Common myeloid progenitor, CD34-positive (primary cell): ENCODE measurements around the gene RTP3.

Experiments used
- CTCF ChIA-PET: fragments of 350-600 bp; sonication (Branson Sonifier 250); formaldehyde crosslinking; loops from one replicate; lab custom pipeline; 2021; ENCODE audit warnings: antibody characterized with exemption; lab: Charles Lee
- POLR2A ChIA-PET: fragments of 350-600 bp; sonication (Branson Sonifier 250); formaldehyde crosslinking; loops from one replicate; lab custom pipeline; 2021; ENCODE audit warnings: antibody characterized with exemption; lab: Charles Lee
- DNase-seq, 3 donors: peaks; one replicate each; pipeline versions ENCODE4 v3.0.0 to v3.0.0-alpha.2; 2013
- H3K27ac ChIP-seq, 2 experiments: 1 replicate in 1 of 2; 2 replicates in 1 of 2; pipeline ENCODE4 v1.7.0; 2013; ENCODE audit warnings: inconsistent platforms in 2 of 2, low read length in 2 of 2, mild to moderate bottlenecking in 2 of 2, low read depth in 1 of 2, moderate library complexity in 1 of 2; ENCODE audit not compliant: severe bottlenecking in 2 of 2, insufficient read depth in 1 of 2, poor library complexity in 1 of 2
- H3K27me3 ChIP-seq, 5 experiments: replicated peaks in 2 of 5; 1 replicate in 3 of 5; 2 replicates in 2 of 5; pipeline versions ENCODE4 v1.6.1 to v1.7.0; 2013; ENCODE audit warnings: low read length in 4 of 5, mild to moderate bottlenecking in 2 of 5, moderate library complexity in 2 of 5, inconsistent platforms in 1 of 5; ENCODE audit not compliant: insufficient read depth in 5 of 5, control insufficient read depth in 4 of 5
- H3K36me3 ChIP-seq, 4 experiments: 1 replicate in 2 of 4; 2 replicates in 2 of 4; pipeline versions ENCODE4 v1.6.1 to v1.7.0; 2013; ENCODE audit warnings: low read length in 3 of 4, control low read depth in 1 of 4, mild to moderate bottlenecking in 1 of 4; ENCODE audit not compliant: control insufficient read depth in 4 of 4, insufficient read depth in 4 of 4
- H3K4me1 ChIP-seq, 4 experiments: 1 replicate in 3 of 4; 2 replicates in 1 of 4; pipeline versions ENCODE4 v1.6.1 to v1.7.1; 2013; ENCODE audit warnings: low read length in 3 of 4, mild to moderate bottlenecking in 3 of 4, control low read depth in 1 of 4, inconsistent platforms in 1 of 4, moderate library complexity in 1 of 4; ENCODE audit not compliant: control insufficient read depth in 4 of 4, insufficient read depth in 4 of 4; ENCODE audit errors: control extremely low read depth in 1 of 4
- H3K4me3 ChIP-seq, 7 experiments: 1 replicate in 4 of 7; 2 replicates in 3 of 7; pipeline versions ENCODE4 v1.5.1 to v1.7.0; 2013; ENCODE audit warnings: mild to moderate bottlenecking in 7 of 7, low read length in 6 of 7, moderate library complexity in 6 of 7, inconsistent platforms in 2 of 7, low read depth in 2 of 7, control low read depth in 1 of 7; ENCODE audit not compliant: insufficient read depth in 4 of 7, control insufficient read depth in 1 of 7; ENCODE audit errors: extremely low read depth in 1 of 7
- H3K9me3 ChIP-seq, 5 experiments: 1 replicate in 4 of 5; 2 replicates in 1 of 5; pipeline versions ENCODE4 v1.6.1 to v1.7.1; 2013; ENCODE audit warnings: low read length in 4 of 5, mild to moderate bottlenecking in 2 of 5, inconsistent platforms in 1 of 5, low read depth in 1 of 5, moderate library complexity in 1 of 5; ENCODE audit not compliant: control insufficient read depth in 4 of 5, insufficient read depth in 2 of 5; ENCODE audit errors: control extremely low read depth in 1 of 5
- WGBS: methylation state at CpG from one replicate; pipeline ENCODE4 v1.1.5; 2013; ENCODE audit not compliant: insufficient coverage; 5-methylcytosine and 5-hydroxymethylcytosine counted together

Gene RTP3

GRCh38 chr3:46495901-46496456, 1.8 kb upstream of the RTP3 start:
- Histone ChIP-seq H3K4me1 (peaks cover 3 to 10% (median 6%) of the 10 kb centered on the region in 4 experiments), H3K4me3 (no peak overlapping the region), H3K9me3 (no peaks in the 10 kb centered on the region), H3K36me3 (no peaks in the 10 kb centered on the region), H3K27ac (no peak overlapping the region), H3K27me3 (no peaks in the 10 kb centered on the region)
- DNase-seq, result no peak
- WGBS, result 97% methylated on average over 4 of the region's 5 CpGs
- ChIA-PET POLR2A (no interaction called here), CTCF (interaction anchor here (0.6 to 6.1 kb wide), 15 partner anchors 10 to 1454 kb away, joined by 3 to 86 read pairs (median 5); no protein-coding TSS in a partner anchor)

- H3K4me1 ChIP-seq, result peaks cover 10 to 20% (median 11%) of the 10 kb centered on the region in 4 experiments
- H3K27ac ChIP-seq, result no peak overlapping the region
- ChIA-PET CTCF (interaction anchor here (0.9 to 7.5 kb wide), 17 partner anchors 8 to 133 kb away, joined by 3 to 86 read pairs (median 6); no protein-coding TSS in a partner anchor), POLR2A (no interaction called here)
- no peaks in the 10 kb centered on the region for H3K9me3 ChIP-seq
- 70% methylated on average over 6 of the region's 9 CpGs for WGBS
- no peaks in the 10 kb centered on the region for H3K36me3 ChIP-seq
- H3K27me3 ChIP-seq, result no peaks in the 10 kb centered on the region
- DNase-seq, result peak; percentile 43 to 63 (median 50)
- no peak overlapping the region for H3K4me3 ChIP-seq
Observed at GRCh38 chr3:46496746-46497555, 825 bp upstream of the RTP3 start.

GRCh38 chr3:46498916-46499519, 1.2 kb downstream of the RTP3 start:
- Histone ChIP-seq H3K9me3 (no peaks in the 10 kb centered on the region), H3K27me3 (no peaks in the 10 kb centered on the region), H3K27ac (no peak overlapping the region), H3K4me3 (no peak overlapping the region), H3K36me3 (no peaks in the 10 kb centered on the region), H3K4me1 (peaks cover 10 to 32% (median 14%) of the 10 kb centered on the region in 4 experiments)
- WGBS, result 97% methylated on average over 4 of the region's 6 CpGs
- POLR2A ChIA-PET, result no interaction called here
- DNase-seq, result no peak
- CTCF ChIA-PET, result interaction anchor here (1.4 to 7.5 kb wide), 5 partner anchors 10 to 61 kb away, joined by 4 to 86 read pairs (median 20); no protein-coding TSS in a partner anchor

- WGBS, result no CpG with 5 or more reads among the region's 5 CpGs
- peaks cover 10 to 32% (median 14%) of the 10 kb centered on the region in 4 experiments for H3K4me1 ChIP-seq
- H3K27ac ChIP-seq, result no peak overlapping the region
- H3K36me3 ChIP-seq, result no peaks in the 10 kb centered on the region
- H3K27me3 ChIP-seq, result no peaks in the 10 kb centered on the region
- peak; percentile 17 to 81 (median 63) for DNase-seq
- ChIA-PET CTCF (interaction anchor here (0.8 to 7.5 kb wide), 8 partner anchors 8 to 59 kb away, joined by 4 to 86 read pairs (median 7); no protein-coding TSS in a partner anchor), POLR2A (interaction anchor here (1.6 kb wide), 1 partner anchor 37 kb away, joined by 6 read pairs; no protein-coding TSS in a partner anchor)
- H3K4me3 ChIP-seq, result peak overlapping the region in 1 of 7 experiments; percentile 27
- H3K9me3 ChIP-seq, result no peaks in the 10 kb centered on the region
Observed at GRCh38 chr3:46500656-46501635, 3.2 kb downstream of the RTP3 start.

GRCh38 chr3:46501702-46502101, 3.9 kb downstream of the RTP3 start:
- Histone ChIP-seq H3K4me3 (no peak overlapping the region), H3K36me3 (no peaks in the 10 kb centered on the region), H3K27me3 (no peaks in the 10 kb centered on the region), H3K9me3 (no peaks in the 10 kb centered on the region), H3K4me1 (peaks cover 10 to 32% (median 14%) of the 10 kb centered on the region in 4 experiments), H3K27ac (no peak overlapping the region)
- no peak for DNase-seq
- WGBS, result 95% methylated on average over 4 of the region's 4 CpGs
- CTCF ChIA-PET, result interaction anchor here (0.9 to 7.5 kb wide), 7 partner anchors 9 to 57 kb away, joined by 3 to 52 read pairs (median 5); no protein-coding TSS in a partner anchor
- POLR2A ChIA-PET, result interaction anchor here (1.6 kb wide), 1 partner anchor 36 kb away, joined by 6 read pairs; no protein-coding TSS in a partner anchor

- Histone ChIP-seq H3K4me3 (no peak overlapping the region), H3K9me3 (no peaks in the 10 kb centered on the region), H3K4me1 (peaks cover 10 to 32% (median 14%) of the 10 kb centered on the region in 4 experiments), H3K36me3 (no peaks in the 10 kb centered on the region), H3K27me3 (no peaks in the 10 kb centered on the region), H3K27ac (no peak overlapping the region)
- DNase-seq, result no peak
- 72% methylated on average over 3 of the region's 7 CpGs for WGBS
- ChIA-PET CTCF (interaction anchor here (0.9 to 7.5 kb wide), 6 partner anchors 9 to 55 kb away, joined by 3 to 52 read pairs (median 9); no protein-coding TSS in a partner anchor), POLR2A (no interaction called here)
Observed at GRCh38 chr3:46503200-46503874, 5.6 kb downstream of the RTP3 start.
